ENCODE data around the gene ELOVL5.
"Not testable (repeated sequence)": the region's sequence is repeated elsewhere in the genome, so short reads cannot be mapped to it uniquely, and the experiment has no call there.

ELOVL5 gene

DNA sequence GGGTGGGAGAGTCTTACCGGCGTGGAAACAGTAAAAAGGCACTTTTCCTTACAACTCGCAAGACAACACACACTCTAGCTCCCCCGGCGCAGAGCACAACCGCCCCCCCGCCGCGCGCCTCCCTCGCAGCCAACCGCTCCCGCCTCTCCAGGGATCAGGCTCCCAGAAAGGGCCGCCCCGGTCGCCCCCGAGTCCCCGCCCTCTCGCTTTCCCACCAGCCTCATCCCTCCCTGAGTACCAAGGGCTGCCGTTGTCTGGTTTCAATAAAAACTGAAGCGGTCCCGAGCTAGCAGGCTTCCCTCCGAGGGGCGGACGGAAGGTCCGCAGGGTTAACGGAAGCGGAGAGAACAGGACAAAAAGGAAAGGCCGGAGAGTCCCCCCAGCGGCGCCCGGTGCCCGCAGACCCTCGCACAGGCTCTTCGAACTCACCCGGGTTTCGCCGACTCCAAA is 804 bp downstream of the ELOVL5 start:
- Histone ChIP-seq H3K4me3 (ENCODE audit: insufficient read depth in 1 of 2, low read depth in 1 of 2, low read length in 2 of 2) (peak overlapping the region; percentile 78 to 97), H3K27ac (ENCODE audit: low read length, poor library complexity, severe bottlenecking) (peak overlapping the region; percentile 86), H2BK120ac (ENCODE audit: low read depth, low read length) (peak overlapping the region; percentile 66), H3K4me2 (ENCODE audit: low read length, poor library complexity, severe bottlenecking) (peak overlapping the region; percentile 75), H3K27me3 (ENCODE audit: control insufficient read depth in 1 of 2, insufficient read depth in 1 of 2, low read length in 2 of 2) (no peaks in the 10 kb centered on the region), H2AK5ac (ENCODE audit: low read length, severe bottlenecking) (no peak overlapping the region), H2BK5ac (ENCODE audit: low read depth, low read length, poor library complexity, severe bottlenecking) (peak overlapping the region; percentile 91), H3K23ac (ENCODE audit: low read length in 2 of 2) (no peak overlapping the region), H2BK12ac (ENCODE audit: low read length in 2 of 2) (no peak overlapping the region), H2AFZ (ENCODE audit: low read depth, low read length) (peak overlapping the region; percentile 91), H3K4me1 (ENCODE audit: control insufficient read depth, insufficient read depth, low read depth, low read length) (peaks cover 3% of the 10 kb centered on the region), H4K8ac (ENCODE audit: low read length) (no peak overlapping the region), H3K36me3 (ENCODE audit: control insufficient read depth in 1 of 2, insufficient read depth in 2 of 2, low read depth in 1 of 2, low read length in 2 of 2) (peaks cover 0 to 5% of the 10 kb centered on the region in 2 experiments), H3K14ac (ENCODE audit: low read length in 2 of 2) (peak overlapping the region in 1 of 2 experiments; percentile 99), H3K9ac (ENCODE audit: low read length) (peak overlapping the region; percentile 90), H3K18ac (ENCODE audit: low read depth in 1 of 2, low read length in 2 of 2) (peak overlapping the region; percentile 94 to 97), H2BK15ac (ENCODE audit: low read depth, poor library complexity, severe bottlenecking) (no peak overlapping the region), H3K4ac (ENCODE audit: low read depth in 1 of 2, low read length in 2 of 2) (peak overlapping the region; percentile 67 to 95), H4K91ac (ENCODE audit: low read length) (no peak overlapping the region), H3K79me1 (replicated peaks; ENCODE audit: low read length, poor library complexity, severe bottlenecking) (peaks cover 3% of the 10 kb centered on the region), H3K9me3 (ENCODE audit: control insufficient read depth, low read length) (no peaks in the 10 kb centered on the region)
- DNase-seq, result peak; percentile 84
- WGBS, result under 1% methylated on average over 37 of the region's 38 CpGs

DNA sequence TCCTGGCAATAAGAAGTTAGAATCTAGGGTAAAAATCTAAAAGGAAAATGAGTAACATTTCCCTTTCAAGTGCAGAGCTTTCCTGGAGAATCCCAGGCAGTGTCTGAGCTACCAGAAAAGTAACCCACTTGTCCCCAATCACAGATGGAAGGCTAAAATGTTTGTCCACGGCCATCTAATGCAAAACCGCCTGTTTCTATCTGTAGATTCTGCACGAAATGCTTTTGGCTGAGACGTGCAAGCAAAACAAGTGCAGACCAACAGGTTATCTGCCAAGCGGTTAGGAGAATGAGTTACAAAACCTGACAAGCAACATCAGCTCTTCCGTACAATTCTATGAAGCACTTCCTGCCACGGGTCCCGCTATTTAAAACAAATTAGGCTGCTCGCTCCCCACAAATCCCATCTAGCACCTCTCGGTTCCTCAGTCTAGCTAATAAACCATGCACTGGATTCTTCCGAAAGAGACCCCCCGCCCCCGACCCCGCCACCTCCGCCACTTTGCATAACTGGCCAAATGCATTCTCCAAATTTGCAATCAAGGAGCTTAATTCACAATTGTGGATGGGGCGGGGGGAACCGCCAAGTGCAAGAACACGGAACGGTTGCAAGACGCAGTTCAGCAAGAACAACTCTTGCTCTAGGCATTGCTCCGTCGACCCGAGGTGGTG is 1.4 kb downstream of the ELOVL5 start:
- Histone ChIP-seq H2BK15ac (ENCODE audit: low read depth, poor library complexity, severe bottlenecking) (no peak overlapping the region), H3K4me2 (ENCODE audit: low read length, poor library complexity, severe bottlenecking) (peak overlapping the region; percentile 75), H3K4me3 (ENCODE audit: insufficient read depth in 1 of 2, low read depth in 1 of 2, low read length in 2 of 2) (peak overlapping the region; percentile 78 to 97), H2BK12ac (ENCODE audit: low read length in 2 of 2) (no peak overlapping the region), H3K4ac (ENCODE audit: low read depth in 1 of 2, low read length in 2 of 2) (peak overlapping the region in 1 of 2 experiments; percentile 78), H3K27ac (ENCODE audit: low read length, poor library complexity, severe bottlenecking) (peak overlapping the region; percentile 82), H3K23ac (ENCODE audit: low read length in 2 of 2) (no peak overlapping the region), H3K4me1 (ENCODE audit: control insufficient read depth, insufficient read depth, low read depth, low read length) (peaks cover 3% of the 10 kb centered on the region), H3K36me3 (ENCODE audit: control insufficient read depth in 1 of 2, insufficient read depth in 2 of 2, low read depth in 1 of 2, low read length in 2 of 2) (peaks cover 0 to 5% of the 10 kb centered on the region in 2 experiments), H4K91ac (ENCODE audit: low read length) (no peak overlapping the region), H2AK5ac (ENCODE audit: low read length, severe bottlenecking) (no peak overlapping the region), H3K79me1 (replicated peaks; ENCODE audit: low read length, poor library complexity, severe bottlenecking) (peaks cover 3% of the 10 kb centered on the region), H2AFZ (ENCODE audit: low read depth, low read length) (peak overlapping the region; percentile 23), H3K9ac (ENCODE audit: low read length) (peak overlapping the region; percentile 90), H3K9me3 (ENCODE audit: control insufficient read depth, low read length) (no peaks in the 10 kb centered on the region), H3K14ac (ENCODE audit: low read length in 2 of 2) (peak overlapping the region in 1 of 2 experiments; percentile 94), H3K18ac (ENCODE audit: low read depth in 1 of 2, low read length in 2 of 2) (peak overlapping the region; percentile 50 to 82), H2BK5ac (ENCODE audit: low read depth, low read length, poor library complexity, severe bottlenecking) (peak overlapping the region; percentile 23), H3K27me3 (ENCODE audit: control insufficient read depth in 1 of 2, insufficient read depth in 1 of 2, low read length in 2 of 2) (no peaks in the 10 kb centered on the region), H2BK120ac (ENCODE audit: low read depth, low read length) (no peak overlapping the region), H4K8ac (ENCODE audit: low read length) (no peak overlapping the region)
- under 1% methylated on average over 23 of the region's 23 CpGs for WGBS
- DNase-seq, result peak; percentile 51

DNA sequence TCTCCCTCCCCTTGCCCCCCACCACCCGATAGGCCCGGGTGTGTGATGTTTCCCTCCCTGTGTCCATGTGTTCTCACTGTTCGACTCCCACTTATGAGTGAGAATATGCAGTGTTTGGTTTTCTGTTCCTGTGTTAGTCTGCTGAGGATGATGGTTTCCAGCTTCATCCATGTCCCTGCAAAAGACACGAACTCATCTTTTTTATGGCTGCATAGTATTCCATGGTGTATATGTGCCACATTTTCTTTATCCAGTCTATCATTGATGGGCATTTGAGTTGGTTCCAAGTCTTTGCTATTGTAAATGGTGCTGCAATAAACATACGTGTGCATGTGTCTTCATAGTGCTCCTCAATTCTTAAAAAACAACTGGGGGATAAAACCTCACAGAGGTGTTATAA is 2.7 kb downstream of the ELOVL5 start:
- H2BK5ac ChIP-seq (ENCODE audit: low read depth, low read length, poor library complexity, severe bottlenecking); H3K4me3 ChIP-seq (ENCODE audit: insufficient read depth in 1 of 2, low read depth in 1 of 2, low read length in 2 of 2); H4K91ac ChIP-seq (ENCODE audit: low read length); DNase-seq; H3K27ac ChIP-seq (ENCODE audit: low read length, poor library complexity, severe bottlenecking); H3K4me1 ChIP-seq (ENCODE audit: control insufficient read depth, insufficient read depth, low read depth, low read length); H3K14ac ChIP-seq (ENCODE audit: low read length in 2 of 2); H4K8ac ChIP-seq (ENCODE audit: low read length); H3K9me3 ChIP-seq (ENCODE audit: control insufficient read depth, low read length); H3K23ac ChIP-seq (ENCODE audit: low read length in 2 of 2); H3K9ac ChIP-seq (ENCODE audit: low read length); H3K36me3 ChIP-seq (ENCODE audit: control insufficient read depth in 1 of 2, insufficient read depth in 2 of 2, low read depth in 1 of 2, low read length in 2 of 2); H2BK15ac ChIP-seq (ENCODE audit: low read depth, poor library complexity, severe bottlenecking); H2AFZ ChIP-seq (ENCODE audit: low read depth, low read length); H3K4me2 ChIP-seq (ENCODE audit: low read length, poor library complexity, severe bottlenecking); H2BK120ac ChIP-seq (ENCODE audit: low read depth, low read length); H3K79me1 ChIP-seq (replicated peaks; ENCODE audit: low read length, poor library complexity, severe bottlenecking); H3K4ac ChIP-seq (ENCODE audit: low read depth in 1 of 2, low read length in 2 of 2); H3K27me3 ChIP-seq (ENCODE audit: control insufficient read depth in 1 of 2, insufficient read depth in 1 of 2, low read length in 2 of 2); H2BK12ac ChIP-seq (ENCODE audit: low read length in 2 of 2); H2AK5ac ChIP-seq (ENCODE audit: low read length, severe bottlenecking); H3K18ac ChIP-seq (ENCODE audit: low read depth in 1 of 2, low read length in 2 of 2): not testable (repeated sequence)
- WGBS, result 100% methylated on average over 1 of the region's 5 CpGs

DNA sequence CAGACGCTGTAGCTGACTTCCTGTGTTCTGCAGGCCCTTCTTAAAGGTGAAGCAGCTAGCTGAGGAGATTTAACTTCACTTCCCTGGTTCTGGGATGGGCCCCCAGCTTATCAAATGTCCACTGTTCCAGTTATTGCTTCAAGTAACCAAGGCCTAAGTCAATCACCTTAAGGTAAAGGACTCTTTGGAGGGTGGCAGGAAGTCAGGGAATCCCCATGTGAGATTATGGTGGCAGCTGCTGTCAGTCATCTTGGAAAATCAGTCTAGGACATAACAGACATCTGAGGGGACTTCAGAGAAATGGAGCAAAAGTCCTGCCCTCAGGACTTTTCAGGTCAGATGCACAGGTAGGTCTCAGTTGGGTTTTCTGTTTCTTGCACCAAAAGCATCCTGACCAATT is 3.8 kb downstream of the ELOVL5 start:
- H3K18ac ChIP-seq (ENCODE audit: low read depth in 1 of 2, low read length in 2 of 2), result no peak overlapping the region

More for the DNA sequence above, 3.8 kb downstream of the ELOVL5 start:
- Histone ChIP-seq H3K23ac (ENCODE audit: low read length in 2 of 2) (no peak overlapping the region), H3K4me3 (ENCODE audit: insufficient read depth in 1 of 2, low read depth in 1 of 2, low read length in 2 of 2) (no peak overlapping the region), H3K27ac (ENCODE audit: low read length, poor library complexity, severe bottlenecking) (no peak overlapping the region), H2AFZ (ENCODE audit: low read depth, low read length) (no peak overlapping the region), H3K4me2 (ENCODE audit: low read length, poor library complexity, severe bottlenecking) (no peak overlapping the region), H3K9me3 (ENCODE audit: control insufficient read depth, low read length) (no peaks in the 10 kb centered on the region), H3K14ac (ENCODE audit: low read length in 2 of 2) (no peak overlapping the region), H3K79me1 (replicated peaks; ENCODE audit: low read length, poor library complexity, severe bottlenecking) (peaks cover 8% of the 10 kb centered on the region), H2BK15ac (ENCODE audit: low read depth, poor library complexity, severe bottlenecking) (no peak overlapping the region), H4K91ac (ENCODE audit: low read length) (no peak overlapping the region), H3K9ac (ENCODE audit: low read length) (no peak overlapping the region), H4K8ac (ENCODE audit: low read length) (no peak overlapping the region), H3K36me3 (ENCODE audit: control insufficient read depth in 1 of 2, insufficient read depth in 2 of 2, low read depth in 1 of 2, low read length in 2 of 2) (peaks cover 0 to 5% of the 10 kb centered on the region in 2 experiments), H3K27me3 (ENCODE audit: control insufficient read depth in 1 of 2, insufficient read depth in 1 of 2, low read length in 2 of 2) (no peaks in the 10 kb centered on the region), H2AK5ac (ENCODE audit: low read length, severe bottlenecking) (no peak overlapping the region), H2BK5ac (ENCODE audit: low read depth, low read length, poor library complexity, severe bottlenecking) (no peak overlapping the region), H2BK120ac (ENCODE audit: low read depth, low read length) (no peak overlapping the region), H3K4me1 (ENCODE audit: control insufficient read depth, insufficient read depth, low read depth, low read length) (peaks cover 3% of the 10 kb centered on the region), H3K4ac (ENCODE audit: low read depth in 1 of 2, low read length in 2 of 2) (no peak overlapping the region), H2BK12ac (ENCODE audit: low read length in 2 of 2) (no peak overlapping the region)
- no peak for DNase-seq
- WGBS, result 45% methylated on average over 1 of the region's 1 CpG
